NCI-H1436 (cell line): ENCODE data around the gene ADAMTS2.
"Not testable (repeated sequence)": the region's sequence is repeated elsewhere in the genome, so short reads cannot be mapped to it uniquely, and the experiment has no call there.

Experiments used
- DNase-seq: peaks from one replicate; lab custom pipeline; 2025; lab: John Stamatoyannopoulos, UW

ADAMTS2 gene

DNA sequence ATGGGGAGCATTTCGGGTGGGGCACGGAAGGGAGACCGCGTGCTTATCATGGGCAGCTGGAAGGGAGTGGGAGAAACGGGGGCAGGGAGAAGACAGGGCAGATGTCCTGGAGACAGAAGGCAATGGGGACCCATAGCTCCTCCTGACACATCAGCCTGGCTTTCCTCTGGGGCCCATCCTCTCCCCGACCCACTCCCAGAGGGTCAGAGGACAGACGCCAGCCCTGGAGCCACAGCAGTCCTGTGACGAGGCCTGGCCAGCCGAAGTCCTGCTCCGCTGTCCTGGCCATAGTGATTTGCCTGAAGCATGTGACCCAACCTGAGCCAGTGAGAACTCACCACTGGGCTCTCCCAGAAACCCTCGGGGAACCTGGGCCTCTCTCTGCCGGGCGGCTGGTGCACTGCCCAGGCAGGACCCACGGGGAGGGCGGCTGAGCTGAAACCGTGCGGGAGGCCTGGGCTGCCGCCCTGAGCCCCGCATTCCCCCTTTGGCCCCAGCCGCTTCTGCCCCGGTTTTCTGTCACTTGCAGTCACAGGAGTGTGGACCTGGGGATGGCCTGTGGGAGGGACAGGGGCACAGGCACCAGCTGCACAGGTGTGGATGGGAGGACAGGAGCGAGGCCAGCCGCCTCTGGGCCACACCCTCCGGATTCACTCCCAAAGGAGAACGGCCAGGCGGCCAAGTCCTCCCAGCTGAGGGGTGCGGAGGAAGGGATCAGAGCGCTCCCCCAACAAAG lies 19.8 kb downstream of the ADAMTS2 start:
- DNase-seq = no peak

GRCh38 chr5:179324760-179325295 lies 20.4 kb downstream of the ADAMTS2 start:
- no peak for DNase-seq

- not testable (repeated sequence) for DNase-seq
Measured at GRCh38 chr5:179324316-179324715, 20.9 kb downstream of the ADAMTS2 start.

GRCh38 chr5:179323026-179323870 lies 22.0 kb downstream of the ADAMTS2 start:
- no peak for DNase-seq

GRCh38 chr5:179322071-179323025 lies 22.9 kb downstream of the ADAMTS2 start:
- DNase-seq = no peak

DNA sequence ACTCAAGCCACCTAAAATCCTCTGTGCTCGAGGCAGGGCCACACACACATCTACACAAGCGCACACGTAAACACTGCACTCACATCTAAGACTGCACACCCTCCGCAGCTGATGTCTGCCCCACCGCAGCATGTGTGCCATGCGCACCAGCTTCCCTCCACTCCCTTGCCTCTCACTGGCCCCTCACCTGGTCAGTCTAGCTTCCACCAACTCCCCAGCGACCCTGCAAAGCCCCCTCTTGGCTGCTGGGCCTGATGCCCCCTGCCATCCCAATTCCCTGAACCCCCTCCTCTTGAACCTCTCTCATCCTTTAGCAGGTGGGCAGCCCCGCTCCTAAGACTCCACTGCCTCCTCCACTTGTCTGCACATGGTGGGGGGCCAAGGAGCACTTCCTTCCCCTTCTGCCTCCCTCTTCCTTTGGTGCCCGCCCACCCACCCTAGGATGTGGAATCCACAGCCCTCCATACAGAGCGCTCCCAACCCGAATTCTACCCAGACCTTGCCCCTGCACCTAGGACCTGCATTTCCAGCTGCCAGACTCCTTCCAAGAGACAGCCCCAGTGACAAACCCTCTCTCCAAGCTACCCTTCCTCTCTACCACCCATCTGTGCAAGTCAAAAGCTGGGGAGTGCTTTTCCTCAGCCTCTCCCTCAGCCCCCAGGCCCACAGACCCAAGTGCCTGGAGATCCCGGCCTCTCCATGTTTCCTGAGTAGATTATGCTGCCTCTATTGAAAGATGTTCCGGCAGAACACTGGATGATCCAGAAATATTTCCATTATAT lies 23.9 kb downstream of the ADAMTS2 start:
- no peak for DNase-seq

GRCh38 chr5:179319741-179320281 lies 25.4 kb downstream of the ADAMTS2 start:
- DNase-seq = no peak

GRCh38 chr5:179319123-179319522 lies 26.1 kb downstream of the ADAMTS2 start:
- DNase-seq = no peak

GRCh38 chr5:179318221-179318955 lies 26.9 kb downstream of the ADAMTS2 start:
- DNase-seq = no peak

DNA sequence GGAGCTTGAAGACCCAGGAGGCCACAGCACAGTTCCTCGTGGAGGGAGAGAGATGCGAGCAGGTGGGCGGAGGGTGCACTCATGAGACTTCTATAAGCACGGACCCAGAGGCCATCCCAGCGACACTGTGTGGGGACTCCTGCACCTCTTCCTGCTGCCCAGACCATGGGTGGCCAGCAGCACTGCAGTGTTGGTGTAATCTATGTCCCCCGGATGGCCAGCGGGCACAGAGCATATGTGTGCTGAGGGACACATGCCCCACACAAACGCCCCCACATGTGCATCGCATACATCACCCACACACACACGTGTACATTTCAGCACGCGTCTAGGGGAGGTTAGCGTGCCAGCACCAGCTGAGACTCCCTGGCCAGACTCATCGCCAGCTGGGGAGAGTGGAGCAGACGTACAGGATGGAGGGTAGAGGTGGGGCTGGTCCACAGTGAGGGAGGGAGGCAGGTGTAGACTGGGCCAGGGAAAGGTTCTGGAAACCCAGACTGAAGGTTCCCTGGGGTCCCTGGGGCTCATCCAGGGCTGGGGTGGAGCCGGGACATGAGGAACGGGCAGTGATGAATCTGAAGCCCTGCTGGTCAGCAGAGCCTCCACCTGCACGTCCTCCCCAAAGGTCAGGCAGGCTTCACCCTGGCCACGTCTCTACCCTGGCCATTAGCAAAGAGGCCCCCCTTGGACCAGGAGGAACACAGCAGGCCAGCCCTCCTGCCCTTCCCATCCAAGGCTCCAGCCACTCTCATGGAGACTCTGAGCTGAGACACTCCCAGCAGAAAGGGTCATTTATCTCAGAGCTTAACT lies 27.6 kb downstream of the ADAMTS2 start:
- DNase-seq = no peak

GRCh38 chr5:179316982-179317381 lies 28.3 kb downstream of the ADAMTS2 start:
- no peak for DNase-seq

DNA sequence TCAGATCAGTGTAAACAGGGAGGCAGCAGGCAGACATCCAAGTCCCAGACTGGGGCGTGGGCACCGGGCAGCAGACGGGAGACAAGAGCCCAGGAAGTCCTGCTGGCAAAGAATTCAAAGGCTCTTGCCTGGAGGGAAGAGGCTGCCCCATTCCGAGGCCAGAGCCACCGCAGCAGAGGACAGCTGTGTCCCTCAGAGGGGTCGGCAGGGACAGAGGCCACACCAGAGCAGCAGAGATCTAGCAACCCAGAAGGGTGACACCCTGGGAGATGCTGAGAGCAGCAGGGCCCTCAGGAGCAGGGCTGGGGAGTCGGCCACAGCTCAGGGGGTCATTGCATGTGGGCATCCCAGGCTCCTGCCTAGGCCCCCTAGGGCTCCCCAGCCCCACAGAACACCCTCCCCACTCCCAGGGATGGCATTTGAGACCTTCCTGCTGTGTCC lies 29.1 kb downstream of the ADAMTS2 start:
- DNase-seq = no peak

- no peak for DNase-seq
Measured at GRCh38 chr5:179315356-179315890, 29.8 kb downstream of the ADAMTS2 start.

- no peak for DNase-seq
Measured at GRCh38 chr5:179314606-179315355, 30.5 kb downstream of the ADAMTS2 start.

DNA sequence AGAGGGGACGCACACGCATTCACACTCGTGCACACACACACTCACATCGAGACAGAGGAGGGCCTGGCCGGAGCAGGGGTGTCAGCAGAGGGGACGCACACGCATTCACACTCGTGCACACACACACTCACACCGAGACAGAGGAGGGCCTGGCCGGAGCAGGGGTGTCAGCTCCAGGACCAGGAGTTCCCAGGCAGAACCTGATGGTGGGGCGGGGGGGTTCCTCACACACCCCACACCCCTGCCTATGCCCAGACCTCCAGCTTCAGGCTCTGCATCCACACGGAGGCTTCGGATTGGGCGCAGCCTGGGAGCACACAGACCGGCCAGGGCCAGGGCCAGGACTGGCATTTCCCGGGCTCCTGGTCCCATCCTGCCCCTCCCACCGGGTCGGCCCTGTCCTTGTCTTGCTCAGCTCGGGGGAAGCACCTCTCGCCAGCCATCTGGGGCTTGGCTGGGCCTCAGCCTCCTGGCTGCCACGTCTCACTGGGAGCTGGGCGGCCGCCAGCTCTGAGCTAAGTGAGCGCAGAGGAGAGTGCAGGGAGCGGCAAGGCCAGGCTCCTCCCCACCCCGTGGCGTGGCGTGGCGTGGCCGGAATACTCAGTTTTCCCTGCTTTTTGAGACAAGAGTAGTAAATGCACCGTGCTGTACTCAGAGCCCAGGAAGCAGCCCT lies 31.3 kb downstream of the ADAMTS2 start:
- no peak for DNase-seq

GRCh38 chr5:179312557-179313235 lies 32.6 kb downstream of the ADAMTS2 start:
- no peak for DNase-seq

GRCh38 chr5:179311581-179311980 lies 33.7 kb downstream of the ADAMTS2 start:
- DNase-seq = no peak
